ENCODE measurements around the gene PDE1A.

Gene PDE1A

GRCh38 chr2:182115258-182115657 lies 311.6 kb downstream of the PDE1A start:
- DNase-seq: no peak
- no peak overlapping the region for H3K27ac ChIP-seq
- intact Hi-C loops (cut with DNase I; ENCODE audit: low total_unique reads): no loop called here
- no peaks in the 10 kb centered on the region for H3K36me3 ChIP-seq
- no peak for TF ChIP-seq CTCF (IDR thresholded peaks at IDR 0.05)
- no peaks in the 10 kb centered on the region for H3K27me3 ChIP-seq
- H3K4me3 ChIP-seq: no peak overlapping the region
- no peaks in the 10 kb centered on the region for H3K9me3 ChIP-seq
- no peaks in the 10 kb centered on the region for H3K4me1 ChIP-seq

- no peaks in the 10 kb centered on the region for H3K4me1 ChIP-seq
- no peak overlapping the region for H3K27ac ChIP-seq
- DNase-seq: no peak
- H3K36me3 ChIP-seq: no peaks in the 10 kb centered on the region
- intact Hi-C loops (cut with DNase I; ENCODE audit: low total_unique reads): no loop called here
- no peaks in the 10 kb centered on the region for H3K27me3 ChIP-seq
- no peak for TF ChIP-seq CTCF (IDR thresholded peaks at IDR 0.05)
- no peak overlapping the region for H3K4me3 ChIP-seq
- no peaks in the 10 kb centered on the region for H3K9me3 ChIP-seq
These were observed 313.5 kb downstream of the PDE1A start for GRCh38 chr2:182113334-182113733.

GRCh38 chr2:182110347-182110746 lies 316.5 kb downstream of the PDE1A start:
- Histone ChIP-seq H3K27ac (no peak overlapping the region), H3K27me3 (no peaks in the 10 kb centered on the region), H3K36me3 (no peaks in the 10 kb centered on the region), H3K9me3 (no peaks in the 10 kb centered on the region), H3K4me1 (no peaks in the 10 kb centered on the region), H3K4me3 (no peak overlapping the region)
- DNase-seq: no peak
- no peak for TF ChIP-seq CTCF (IDR thresholded peaks at IDR 0.05)
- intact Hi-C loops (cut with DNase I; ENCODE audit: low total_unique reads): no loop called here

- no peak overlapping the region for H3K4me3 ChIP-seq
- intact Hi-C loops (cut with DNase I; ENCODE audit: low total_unique reads): no loop called here
- H3K36me3 ChIP-seq: no peaks in the 10 kb centered on the region
- TF ChIP-seq CTCF (IDR thresholded peaks at IDR 0.05): no peak
- H3K9me3 ChIP-seq: no peaks in the 10 kb centered on the region
- no peaks in the 10 kb centered on the region for H3K27me3 ChIP-seq
- DNase-seq: no peak
- H3K4me1 ChIP-seq: no peaks in the 10 kb centered on the region
- no peak overlapping the region for H3K27ac ChIP-seq
These were observed 323.3 kb downstream of the PDE1A start for GRCh38 chr2:182103526-182103925.

DNA sequence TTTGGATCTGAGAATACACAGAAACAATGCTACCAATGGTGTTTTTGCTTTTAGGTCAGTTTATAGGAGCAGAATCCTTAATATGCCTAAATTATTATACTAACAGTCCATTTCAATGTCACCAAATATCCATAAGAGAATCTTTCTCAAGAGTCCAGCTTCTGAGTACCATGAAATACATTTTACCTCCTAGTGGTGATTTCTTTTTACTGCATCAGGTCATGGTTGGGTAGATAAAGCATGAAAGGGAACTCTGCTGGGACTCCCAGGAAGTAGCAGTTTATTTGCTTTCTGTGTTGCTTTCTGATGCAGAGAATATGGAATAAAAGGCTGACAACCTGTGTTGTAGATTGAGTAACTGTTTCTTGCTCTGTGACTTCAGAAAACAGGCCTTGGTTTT lies 325.6 kb downstream of the PDE1A start:
- DNase-seq: no peak
- no peak for TF ChIP-seq CTCF (IDR thresholded peaks at IDR 0.05)
- Histone ChIP-seq H3K4me3 (no peak overlapping the region), H3K27me3 (no peaks in the 10 kb centered on the region), H3K9me3 (no peaks in the 10 kb centered on the region), H3K4me1 (no peaks in the 10 kb centered on the region), H3K36me3 (no peaks in the 10 kb centered on the region), H3K27ac (no peak overlapping the region)
- intact Hi-C loops (cut with DNase I; ENCODE audit: low total_unique reads): no loop called here

GRCh38 chr2:182098648-182099047 lies 328.2 kb downstream of the PDE1A start:
- Histone ChIP-seq H3K36me3 (no peaks in the 10 kb centered on the region), H3K9me3 (peaks cover 0 to under 1% (median 0%) of the 10 kb centered on the region in 3 donors), H3K4me1 (no peaks in the 10 kb centered on the region), H3K27me3 (no peaks in the 10 kb centered on the region), H3K27ac (no peak overlapping the region), H3K4me3 (no peak overlapping the region)
- TF ChIP-seq CTCF (IDR thresholded peaks at IDR 0.05): no peak
- intact Hi-C loops (cut with DNase I; ENCODE audit: low total_unique reads): no loop called here
- no peak for DNase-seq
